Liver (tissue), 9 donors: ENCODE measurements around the gene GM2A. TPM values are rescaled to one million over a fixed set of nuclear protein-coding genes. Genes with fewer than 3 reads are reported as not detected.

Experiments
- DNase-seq: peaks from one replicate; pipeline ENCODE4 v3.0.0-alpha.2; 2017; ENCODE audit warnings: low spot score
- H3K27ac ChIP-seq, 2 donors: one replicate each; pipeline ENCODE4 v1.7.0; 2013; ENCODE audit warnings: inconsistent platforms in 2 of 2, low read length in 2 of 2, control low read depth in 1 of 2, low read depth in 1 of 2, mild to moderate bottlenecking in 1 of 2
- H3K27me3 ChIP-seq, 4 donors: one replicate each; pipeline versions ENCODE4 v1.6.1 to v1.7.0; 2013; ENCODE audit warnings: low read length in 3 of 4, inconsistent platforms in 1 of 4, mild to moderate bottlenecking in 1 of 4, moderate library complexity in 1 of 4; ENCODE audit not compliant: control insufficient read depth in 4 of 4, insufficient read depth in 4 of 4
- H3K36me3 ChIP-seq, 4 donors: one replicate each; pipeline versions ENCODE4 v1.6.1 to v1.7.0; 2013; ENCODE audit warnings: low read length in 3 of 4, mild to moderate bottlenecking in 3 of 4, low read depth in 1 of 4, moderate library complexity in 1 of 4; ENCODE audit not compliant: control insufficient read depth in 4 of 4, insufficient read depth in 3 of 4
- H3K4me1 ChIP-seq, 4 donors: one replicate each; pipeline versions ENCODE4 v1.6.1 to v1.7.0; 2013; ENCODE audit warnings: low read length in 3 of 4, mild to moderate bottlenecking in 3 of 4, moderate library complexity in 1 of 4; ENCODE audit not compliant: control insufficient read depth in 4 of 4, insufficient read depth in 4 of 4
- H3K4me3 ChIP-seq, 3 donors: one replicate each; pipeline versions ENCODE4 v1.6.1 to v1.7.0; 2013; ENCODE audit warnings: low read length in 3 of 3, control low read depth in 1 of 3, low read depth in 1 of 3, mild to moderate bottlenecking in 1 of 3
- H3K9ac ChIP-seq, 2 donors: one replicate each; pipeline ENCODE4 v1.7.0; 2013; ENCODE audit warnings: low read length in 2 of 2, mild to moderate bottlenecking in 2 of 2, moderate library complexity in 2 of 2, control low read depth in 1 of 2, low read depth in 1 of 2
- H3K9me3 ChIP-seq, 4 donors: one replicate each; pipeline versions ENCODE4 v1.6.1 to v1.7.0; 2013; ENCODE audit warnings: low read length in 3 of 4; ENCODE audit not compliant: control insufficient read depth in 4 of 4
- EGR1 ChIP-seq, 2 donors: IDR thresholded peaks; 2 replicates each; pipeline ENCODE4 v1.6.1; 2016 to 2018; ENCODE audit warnings: antibody characterized with exemption in 2 of 2, low read depth in 2 of 2
- FOXA1 ChIP-seq: IDR thresholded peaks from 2 replicates; pipeline ENCODE4 v1.6.1; 2016; ENCODE audit warnings: antibody characterized with exemption
- FOXA2 ChIP-seq: IDR thresholded peaks from 2 replicates; pipeline ENCODE4 v1.6.1; 2016; ENCODE audit warnings: antibody characterized with exemption
- GABPA ChIP-seq, 2 donors: IDR thresholded peaks in 1 of 2; conservative IDR thresholded peaks in 1 of 2; 2 replicates each; pipeline ENCODE4 v1.6.1; 2016; ENCODE audit warnings: antibody characterized with exemption in 2 of 2, mild to moderate bottlenecking in 1 of 2, moderate library complexity in 1 of 2
- HNF4A ChIP-seq, 2 donors: conservative IDR thresholded peaks; 2 replicates each; pipeline ENCODE4 v1.6.1; 2016; ENCODE audit warnings: antibody characterized with exemption in 2 of 2, mild to moderate bottlenecking in 2 of 2
- JUND ChIP-seq, 2 donors: IDR thresholded peaks; 2 replicates each; pipeline ENCODE4 v1.6.1; 2016; ENCODE audit warnings: antibody characterized with exemption in 2 of 2
- NR2F2 ChIP-seq: IDR thresholded peaks from 2 replicates; pipeline ENCODE4 v1.6.1; 2016; ENCODE audit warnings: antibody characterized with exemption
- RAD21 ChIP-seq, 2 donors: IDR thresholded peaks; 2 replicates each; pipeline ENCODE4 v1.6.1; 2016; ENCODE audit warnings: antibody characterized with exemption in 2 of 2, mild to moderate bottlenecking in 2 of 2
- RXRA ChIP-seq, 2 donors: IDR thresholded peaks; 2 replicates each; pipeline ENCODE4 v1.6.1; 2017 to 2018; ENCODE audit warnings: antibody characterized with exemption in 2 of 2, mild to moderate bottlenecking in 1 of 2
- SP1 ChIP-seq: IDR thresholded peaks from 2 replicates; pipeline ENCODE4 v1.6.1; 2018; ENCODE audit warnings: antibody characterized with exemption, mild to moderate bottlenecking
- TAF1 ChIP-seq: conservative IDR thresholded peaks from 2 replicates; pipeline ENCODE4 v1.6.1; 2016; ENCODE audit warnings: antibody characterized with exemption, mild to moderate bottlenecking
- WGBS: extraction: QIAGEN DNeasy Blood & Tissue Kit; methylation state at CpG from one replicate; pipeline ENCODE4 v1.1.7; 2013; 5-methylcytosine and 5-hydroxymethylcytosine counted together
- polyA plus RNA-seq, 2 donors: library from polyadenylated mRNA; stranded (reverse) in 1 of 2; unstranded in 1 of 2; fragments of 200-250 nt in 1 of 2; fragments of >200 nt in 1 of 2; fragmentation: Nextera tagmentation in 1 of 2; extraction: Ambion mirVana in 1 of 2; gene quantifications; one replicate each; pipeline versions ENCODE4 v1.2.1 to v1.2.3, GENCODE V29; 2013 to 2015
- total RNA-seq, 2 donors: library from RNA; depleted of rRNA; stranded (reverse); fragments of >200 nt; gene quantifications; one replicate each; pipeline ENCODE4 v1.2.3, GENCODE V29; 2014
- TF ChIP-seq, protein P1 (sequence below): IDR thresholded peaks from 2 replicates; pipeline ENCODE4 v1.6.1; 2016; ENCODE audit warnings: antibody characterized with exemption
- TF ChIP-seq, protein P2 (sequence below): fragments of 150-350 bp; IDR thresholded peaks from 2 replicates; pipeline ENCODE4 v1.5.1; 2017; ENCODE audit warnings: improper control_type of control experiment, low read depth, low read length; ENCODE audit not compliant: missing input control
- TF ChIP-seq, protein P3 (sequence below): IDR thresholded peaks from 2 replicates; pipeline ENCODE4 v1.6.1; 2016; ENCODE audit warnings: antibody characterized with exemption, mild to moderate bottlenecking
- TF ChIP-seq, protein P4 (sequence below): IDR thresholded peaks from 2 replicates; pipeline ENCODE4 v1.6.1; 2016; ENCODE audit warnings: antibody characterized with exemption
- donor health status: healthy.
- donor health status: healthy.
- donor health status: healthy.
- donor health status: healthy.
- donor health status: healthy.

GM2A gene
- total and polyA plus RNA-seq, 4 donors, result 4.1 to 14.5 (median 10.6) TPM

DNA sequence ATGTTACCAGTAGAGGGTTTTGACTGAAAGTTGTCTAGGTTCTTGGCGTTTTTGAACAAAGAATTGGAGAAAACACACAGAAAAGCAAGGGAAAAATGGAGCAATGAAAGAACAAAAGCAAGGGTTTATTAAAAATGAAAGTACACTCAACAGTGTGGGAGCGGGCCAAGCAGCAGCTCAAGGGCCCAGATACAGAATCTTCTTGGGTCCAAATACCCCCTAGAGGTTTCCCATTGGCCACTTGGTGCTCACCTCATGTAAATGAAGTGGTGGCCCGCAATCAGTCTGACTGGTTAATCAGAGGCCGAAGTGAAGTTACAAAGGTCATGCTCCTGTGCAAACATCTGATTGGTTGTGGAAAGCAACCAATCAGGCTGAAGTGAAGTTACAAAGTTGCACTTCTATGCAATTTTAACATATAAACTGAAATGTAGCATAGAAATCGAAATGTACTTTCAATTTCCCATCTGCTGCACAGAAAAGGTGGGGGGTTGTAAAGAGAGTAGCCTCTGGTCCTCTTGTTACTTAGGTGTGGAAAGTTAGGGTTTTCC lies 1.9 kb upstream of the GM2A start (continued):
- TF ChIP-seq, protein P1, sequence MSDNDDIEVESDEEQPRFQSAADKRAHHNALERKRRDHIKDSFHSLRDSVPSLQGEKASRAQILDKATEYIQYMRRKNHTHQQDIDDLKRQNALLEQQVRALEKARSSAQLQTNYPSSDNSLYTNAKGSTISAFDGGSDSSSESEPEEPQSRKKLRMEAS, result peak; percentile 35
- TF ChIP-seq HNF4A (conservative IDR thresholded peaks at IDR 0.05) (peak; percentile 73 to 78), SP1 (peak; percentile 84), GABPA (IDR thresholded peaks at IDR 0.05 in 1 of 2, conservative IDR thresholded peaks at IDR 0.05 in 1 of 2) (no peak)
- TF ChIP-seq, protein P2, sequence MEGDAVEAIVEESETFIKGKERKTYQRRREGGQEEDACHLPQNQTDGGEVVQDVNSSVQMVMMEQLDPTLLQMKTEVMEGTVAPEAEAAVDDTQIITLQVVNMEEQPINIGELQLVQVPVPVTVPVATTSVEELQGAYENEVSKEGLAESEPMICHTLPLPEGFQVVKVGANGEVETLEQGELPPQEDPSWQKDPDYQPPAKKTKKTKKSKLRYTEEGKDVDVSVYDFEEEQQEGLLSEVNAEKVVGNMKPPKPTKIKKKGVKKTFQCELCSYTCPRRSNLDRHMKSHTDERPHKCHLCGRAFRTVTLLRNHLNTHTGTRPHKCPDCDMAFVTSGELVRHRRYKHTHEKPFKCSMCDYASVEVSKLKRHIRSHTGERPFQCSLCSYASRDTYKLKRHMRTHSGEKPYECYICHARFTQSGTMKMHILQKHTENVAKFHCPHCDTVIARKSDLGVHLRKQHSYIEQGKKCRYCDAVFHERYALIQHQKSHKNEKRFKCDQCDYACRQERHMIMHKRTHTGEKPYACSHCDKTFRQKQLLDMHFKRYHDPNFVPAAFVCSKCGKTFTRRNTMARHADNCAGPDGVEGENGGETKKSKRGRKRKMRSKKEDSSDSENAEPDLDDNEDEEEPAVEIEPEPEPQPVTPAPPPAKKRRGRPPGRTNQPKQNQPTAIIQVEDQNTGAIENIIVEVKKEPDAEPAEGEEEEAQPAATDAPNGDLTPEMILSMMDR, result no peak

DNA sequence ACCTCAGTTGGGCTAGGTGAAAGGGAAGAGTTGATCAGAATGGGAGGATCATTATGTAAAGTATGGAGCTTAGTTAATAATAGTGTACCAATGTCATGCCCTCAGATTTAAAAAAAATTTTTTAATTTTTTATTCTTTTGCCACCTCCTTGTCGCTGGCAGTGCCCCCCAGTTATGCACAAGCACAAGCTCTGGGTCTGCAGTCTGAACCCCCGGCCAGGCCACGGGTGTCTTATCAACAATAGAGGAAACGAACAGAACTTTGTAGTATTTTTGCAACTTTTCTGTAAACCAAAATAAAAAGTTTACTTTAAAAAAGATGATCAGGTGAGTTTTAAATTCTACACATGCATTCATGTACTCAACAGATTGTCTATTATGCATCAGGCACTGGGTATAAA lies 1.4 kb upstream of the GM2A start:
- 62% methylated on average over 4 of the region's 4 CpGs for WGBS
- Histone ChIP-seq H3K4me3 (peak overlapping the region in 2 of 3 donors; percentile 0 to 41), H3K4me1 (peaks cover 8 to 42% (median 32%) of the 10 kb centered on the region in 4 donors), H3K36me3 (no peaks in the 10 kb centered on the region), H3K9me3 (no peaks in the 10 kb centered on the region), H3K27me3 (no peaks in the 10 kb centered on the region), H3K27ac (peak overlapping the region; percentile 84 to 85), H3K9ac (peak overlapping the region in 1 of 2 donors; percentile 59)
- TF ChIP-seq SP1 (no peak), TAF1 (no peak), RAD21 (IDR thresholded peaks at IDR 0.05) (no peak), GABPA (IDR thresholded peaks at IDR 0.05 in 1 of 2, conservative IDR thresholded peaks at IDR 0.05 in 1 of 2) (no peak), RXRA (IDR thresholded peaks at IDR 0.05) (no peak), EGR1 (IDR thresholded peaks at IDR 0.05; ENCODE audit: low read depth in 2 of 2) (no peak), FOXA1 (no peak), JUND (IDR thresholded peaks at IDR 0.05) (no peak), NR2F2 (no peak)
- TF ChIP-seq, protein P3, sequence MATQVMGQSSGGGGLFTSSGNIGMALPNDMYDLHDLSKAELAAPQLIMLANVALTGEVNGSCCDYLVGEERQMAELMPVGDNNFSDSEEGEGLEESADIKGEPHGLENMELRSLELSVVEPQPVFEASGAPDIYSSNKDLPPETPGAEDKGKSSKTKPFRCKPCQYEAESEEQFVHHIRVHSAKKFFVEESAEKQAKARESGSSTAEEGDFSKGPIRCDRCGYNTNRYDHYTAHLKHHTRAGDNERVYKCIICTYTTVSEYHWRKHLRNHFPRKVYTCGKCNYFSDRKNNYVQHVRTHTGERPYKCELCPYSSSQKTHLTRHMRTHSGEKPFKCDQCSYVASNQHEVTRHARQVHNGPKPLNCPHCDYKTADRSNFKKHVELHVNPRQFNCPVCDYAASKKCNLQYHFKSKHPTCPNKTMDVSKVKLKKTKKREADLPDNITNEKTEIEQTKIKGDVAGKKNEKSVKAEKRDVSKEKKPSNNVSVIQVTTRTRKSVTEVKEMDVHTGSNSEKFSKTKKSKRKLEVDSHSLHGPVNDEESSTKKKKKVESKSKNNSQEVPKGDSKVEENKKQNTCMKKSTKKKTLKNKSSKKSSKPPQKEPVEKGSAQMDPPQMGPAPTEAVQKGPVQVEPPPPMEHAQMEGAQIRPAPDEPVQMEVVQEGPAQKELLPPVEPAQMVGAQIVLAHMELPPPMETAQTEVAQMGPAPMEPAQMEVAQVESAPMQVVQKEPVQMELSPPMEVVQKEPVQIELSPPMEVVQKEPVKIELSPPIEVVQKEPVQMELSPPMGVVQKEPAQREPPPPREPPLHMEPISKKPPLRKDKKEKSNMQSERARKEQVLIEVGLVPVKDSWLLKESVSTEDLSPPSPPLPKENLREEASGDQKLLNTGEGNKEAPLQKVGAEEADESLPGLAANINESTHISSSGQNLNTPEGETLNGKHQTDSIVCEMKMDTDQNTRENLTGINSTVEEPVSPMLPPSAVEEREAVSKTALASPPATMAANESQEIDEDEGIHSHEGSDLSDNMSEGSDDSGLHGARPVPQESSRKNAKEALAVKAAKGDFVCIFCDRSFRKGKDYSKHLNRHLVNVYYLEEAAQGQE, result no peak
- TF ChIP-seq, protein P4, sequence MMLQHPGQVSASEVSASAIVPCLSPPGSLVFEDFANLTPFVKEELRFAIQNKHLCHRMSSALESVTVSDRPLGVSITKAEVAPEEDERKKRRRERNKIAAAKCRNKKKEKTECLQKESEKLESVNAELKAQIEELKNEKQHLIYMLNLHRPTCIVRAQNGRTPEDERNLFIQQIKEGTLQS, result no peak
- TF ChIP-seq, protein P1, result no peak
- no peak for DNase-seq

DNA sequence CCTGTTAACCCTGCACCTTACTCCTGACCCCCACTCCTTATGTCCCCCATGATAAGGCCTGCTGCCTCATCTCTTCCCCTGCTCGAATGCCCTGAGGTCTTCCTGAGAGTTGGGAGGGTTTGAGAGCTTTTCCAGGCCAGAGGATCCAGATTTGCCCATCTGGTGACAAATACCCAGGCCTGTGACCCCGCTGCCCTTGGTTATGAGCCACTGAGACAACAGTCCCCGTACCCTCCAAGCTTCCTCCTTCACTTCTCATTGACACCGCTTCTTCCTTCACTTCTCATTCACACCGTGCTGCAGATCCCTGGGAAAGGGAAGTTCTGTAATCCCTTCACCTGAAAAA lies 593 bp downstream of the GM2A start:
- H3K27ac ChIP-seq, result peak overlapping the region in 1 of 2 donors; percentile 56
- no peaks in the 10 kb centered on the region for H3K36me3 ChIP-seq
- H3K4me3 ChIP-seq, result peak overlapping the region; percentile 66 to 89 (median 86)
- no peaks in the 10 kb centered on the region for H3K27me3 ChIP-seq
- WGBS, result 23% methylated on average over 5 of the region's 5 CpGs
- no peaks in the 10 kb centered on the region for H3K9me3 ChIP-seq
- H3K9ac ChIP-seq, result peak overlapping the region; percentile 62 to 88
- no peak for DNase-seq
- peaks cover 8 to 42% (median 32%) of the 10 kb centered on the region in 4 donors for H3K4me1 ChIP-seq
- TF ChIP-seq, protein P4, result no peak
- TF ChIP-seq, protein P2, result no peak
- TF ChIP-seq RXRA (IDR thresholded peaks at IDR 0.05) (no peak), FOXA1 (no peak), SP1 (no peak), NR2F2 (no peak), FOXA2 (no peak)
- TF ChIP-seq, protein P1, result no peak
- TF ChIP-seq, protein P3, result no peak
